Activated CD8-positive, alpha-beta memory T cell treated with anti-CD3 and anti-CD28 coated beads, Interleukin-2, amount 50 U/mL, for 24 hours (primary cell): ENCODE data around the gene KIAA1614.

Experiments used
- DNase-seq: peaks from one replicate; pipeline ENCODE4 v3.0.0-alpha.2; 2020; ENCODE audit errors: extremely low read depth

Gene KIAA1614, protein sequence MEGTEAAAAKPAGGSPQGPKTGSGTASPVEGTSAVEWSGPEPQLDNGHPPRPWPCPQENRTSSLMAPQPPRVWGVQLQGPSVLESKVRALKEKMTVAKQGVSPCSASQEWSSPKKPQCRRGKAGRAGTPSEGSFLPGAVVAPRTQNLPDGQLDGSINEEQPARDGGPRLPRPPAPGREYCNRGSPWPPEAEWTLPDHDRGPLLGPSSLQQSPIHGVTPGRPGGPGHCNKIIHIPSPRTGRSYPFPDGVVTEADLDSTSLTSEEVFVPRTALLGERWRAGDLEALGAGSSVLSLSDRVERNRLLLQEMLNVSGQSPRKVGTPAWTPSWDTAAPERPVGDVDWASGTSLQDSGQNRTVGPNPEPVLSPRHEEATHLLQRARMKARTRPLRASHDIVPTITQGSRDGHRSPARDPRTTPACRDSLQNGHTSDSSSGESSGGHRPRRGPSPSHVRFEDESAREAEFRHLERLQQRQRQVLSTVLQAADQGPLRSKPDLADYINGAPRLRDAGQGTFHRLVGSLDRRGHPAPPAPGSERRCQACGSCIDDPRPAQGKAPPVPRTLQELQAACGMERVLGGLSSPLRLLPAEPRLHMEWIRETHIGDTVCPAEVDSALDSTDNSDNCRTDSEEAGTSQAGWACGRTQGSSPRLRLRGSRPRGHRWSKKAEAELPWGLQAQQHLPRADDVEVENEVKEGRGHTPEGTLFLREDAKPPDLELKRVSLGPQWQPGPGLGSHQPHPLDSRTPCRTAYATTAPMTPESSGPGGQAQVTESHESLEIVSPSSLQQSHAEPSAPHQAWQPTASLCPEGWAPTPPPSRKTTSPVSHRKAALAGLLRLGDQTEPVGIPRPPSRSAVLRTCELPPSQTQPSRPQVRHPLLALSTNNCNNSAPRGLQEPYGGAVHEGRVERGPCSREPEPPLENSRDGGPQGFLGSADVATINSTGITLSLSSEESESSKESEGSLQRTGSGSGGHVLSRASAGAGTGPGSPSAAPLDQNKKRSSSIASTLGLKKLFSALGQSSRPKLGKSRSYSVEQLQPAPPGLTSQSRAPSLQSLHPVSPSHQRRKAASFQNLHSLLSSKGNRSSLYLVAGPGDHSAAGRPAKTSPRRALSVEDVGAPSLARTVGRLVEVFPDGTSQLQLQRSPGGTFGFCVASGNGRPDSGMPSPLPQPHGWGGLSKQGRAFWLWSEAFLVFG

DNA sequence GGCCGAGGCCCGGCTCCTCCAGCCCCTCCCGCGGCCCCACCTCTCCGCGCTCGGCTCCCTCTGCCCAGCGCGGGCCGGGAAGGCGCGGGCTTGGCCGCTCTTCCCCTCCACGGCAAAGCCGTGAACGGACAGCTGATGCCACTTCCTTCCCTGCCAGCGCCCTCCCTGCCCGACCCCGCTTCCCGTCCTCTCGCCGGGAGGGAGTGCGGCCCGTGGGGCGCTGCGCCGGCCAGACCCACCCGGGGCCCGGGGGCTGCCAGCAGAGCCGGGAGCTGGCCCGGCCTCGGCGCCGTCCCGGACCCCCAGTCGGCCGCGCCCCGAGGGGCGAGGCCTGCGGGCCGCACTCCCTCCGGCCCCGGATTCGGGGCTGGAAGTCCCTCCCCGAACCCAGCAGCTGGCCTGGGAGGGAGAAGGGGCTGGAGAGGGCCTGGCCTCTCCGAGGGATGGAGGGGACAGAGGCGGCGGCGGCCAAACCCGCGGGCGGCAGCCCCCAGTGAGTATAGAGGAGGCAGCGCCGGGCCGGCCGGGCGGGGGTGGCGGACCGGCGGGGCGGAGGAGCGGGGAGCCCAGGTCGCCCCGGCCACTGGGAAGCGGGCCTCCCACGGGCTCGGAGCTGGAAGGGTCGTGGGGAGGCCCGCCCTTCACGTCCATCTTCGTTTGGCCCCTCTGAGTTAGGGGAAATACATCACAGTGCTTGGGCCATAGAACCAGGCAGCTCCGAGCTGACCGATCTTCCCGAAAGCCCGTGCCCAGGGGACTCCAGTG, at the start of gene KIAA1614:
Gene KIAA1614 (plus strand): TSS at position 97 of the 765 bp plus-strand sequence. CDS start 347 bp downstream, at position 444.
- DNase-seq, result no peak

DNA sequence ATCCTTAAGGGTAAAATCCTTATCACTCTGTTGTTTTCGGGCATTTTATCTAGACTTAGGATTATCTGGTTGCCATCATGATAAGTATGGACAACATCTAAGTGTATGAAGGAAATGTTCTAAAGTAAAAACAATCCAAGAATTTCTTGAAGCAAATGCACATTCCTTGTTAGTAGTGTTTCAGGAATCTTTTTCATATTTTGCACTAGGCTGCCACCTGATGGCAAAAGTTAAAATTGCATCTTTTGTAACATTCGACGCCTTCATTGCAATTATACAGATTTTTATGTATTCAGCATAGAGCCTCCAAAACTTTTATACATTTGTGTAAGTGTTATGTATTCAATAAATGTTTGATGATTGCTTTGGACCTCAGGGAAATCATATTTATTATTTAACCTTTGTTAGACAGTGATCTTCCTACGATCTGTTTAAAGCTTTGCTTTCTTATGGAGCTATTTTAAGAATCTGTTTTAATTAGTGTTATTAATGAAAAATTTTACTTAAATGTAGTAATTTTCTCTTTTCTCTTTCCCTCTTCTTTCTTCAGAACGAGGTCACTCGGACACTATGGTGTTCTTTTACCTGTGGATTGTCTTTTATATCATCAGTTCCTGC, 49.4 kb upstream of the KIAA1614 start:
- no peak for DNase-seq

DNA sequence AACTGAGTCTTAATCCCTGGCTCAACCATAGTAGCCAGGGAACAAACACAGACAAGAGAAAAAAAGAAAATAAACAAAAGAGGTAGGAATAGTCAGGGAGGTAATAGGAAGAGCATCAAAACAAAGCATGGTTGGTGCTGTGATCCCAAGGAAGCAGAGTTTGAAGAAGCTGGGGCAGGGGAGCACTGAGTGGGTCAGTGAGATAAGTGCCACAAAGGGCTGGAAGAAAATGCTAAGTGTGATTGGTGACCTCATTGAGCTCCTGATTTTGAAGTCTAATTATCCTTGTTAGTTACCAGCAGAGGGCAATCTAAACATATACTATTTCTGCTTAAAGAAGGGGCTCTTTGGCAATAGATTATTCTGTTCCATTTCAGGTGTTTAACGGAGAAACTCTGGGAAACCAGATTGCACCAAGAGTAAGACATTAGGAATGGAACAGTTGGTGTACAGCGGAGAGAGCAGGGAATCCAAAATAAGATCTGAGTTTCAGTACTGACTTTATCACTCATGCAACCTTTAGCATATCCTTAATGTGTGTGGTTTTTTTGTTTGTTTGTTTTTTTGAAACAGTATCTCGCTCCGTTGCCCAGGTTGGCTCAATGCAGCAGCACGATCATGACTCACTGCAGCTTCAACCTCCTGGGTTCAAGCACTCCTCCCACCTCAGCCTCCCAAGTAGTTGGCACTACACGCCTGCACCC, 30.7 kb upstream of the KIAA1614 start:
- DNase-seq, result no peak

DNA sequence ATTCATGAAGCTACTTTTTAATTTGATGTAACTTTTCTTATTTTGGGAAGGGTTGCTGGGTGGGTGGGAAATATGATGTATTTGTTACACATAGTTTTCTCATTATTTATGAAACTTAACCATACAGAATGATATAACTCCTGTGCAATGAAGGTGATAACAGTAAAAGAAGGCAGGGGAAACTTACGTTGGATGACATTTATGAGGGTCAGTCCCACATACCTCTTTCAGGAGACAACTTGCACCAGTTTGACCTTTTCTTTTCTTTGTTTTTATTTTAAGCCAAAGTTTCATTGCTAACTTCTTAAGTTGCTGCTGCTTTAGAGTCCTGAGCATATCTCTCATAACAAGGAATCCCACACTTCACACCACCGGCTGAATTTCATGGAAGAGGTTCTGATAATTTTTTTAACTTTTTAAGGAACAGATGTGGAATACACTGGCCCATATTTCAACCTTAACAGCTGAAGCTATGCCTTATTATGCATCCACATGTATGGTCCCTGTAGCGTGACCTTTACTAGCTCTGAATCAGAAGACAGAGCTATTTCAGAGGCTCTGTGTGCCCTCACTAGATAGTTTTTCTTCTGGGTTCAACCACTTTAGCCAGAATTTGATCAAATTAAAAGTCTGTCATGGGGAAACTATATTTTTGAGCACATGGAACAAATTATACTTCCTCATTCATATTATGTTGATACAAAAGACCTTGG, 28.0 kb upstream of the KIAA1614 start:
- no peak for DNase-seq

DNA sequence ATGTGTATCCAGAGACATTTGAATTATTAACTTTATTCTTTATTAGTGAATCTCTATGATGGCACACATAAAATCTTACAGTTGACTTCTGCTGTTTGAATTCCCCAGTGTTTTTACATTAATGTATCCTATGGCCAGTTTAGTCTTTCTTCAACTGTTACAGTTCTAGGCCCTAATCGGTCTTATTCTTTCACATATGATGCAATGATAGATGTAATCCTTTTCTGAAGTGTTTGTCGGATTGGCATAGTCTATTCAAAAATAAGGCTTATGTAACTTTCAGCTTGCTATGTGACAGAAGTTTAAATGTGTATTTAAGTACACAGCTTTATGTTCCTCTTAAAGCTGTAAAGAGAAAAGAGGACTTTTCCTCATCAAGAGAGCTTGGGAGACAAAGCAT, 26.4 kb upstream of the KIAA1614 start:
- no peak for DNase-seq

DNA sequence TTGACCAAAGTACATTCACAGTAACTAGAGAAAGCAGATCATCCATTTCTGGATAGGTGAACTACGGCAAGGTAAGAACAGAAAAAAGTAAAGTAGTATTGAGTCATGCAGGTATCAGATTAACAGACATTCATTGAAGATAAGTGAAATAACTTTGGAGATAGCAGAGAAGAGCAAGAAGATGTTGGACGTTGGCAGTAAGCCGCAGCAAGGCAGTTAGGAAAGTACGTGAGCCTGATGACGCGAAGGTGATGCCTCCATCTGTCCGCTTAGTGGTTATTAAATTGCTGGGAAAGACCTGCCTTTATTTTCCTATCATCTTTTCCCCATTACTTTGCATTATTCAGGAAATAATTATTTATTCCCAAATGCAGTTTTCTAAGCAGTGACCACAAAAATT, 24.9 kb upstream of the KIAA1614 start:
- no peak for DNase-seq

DNA sequence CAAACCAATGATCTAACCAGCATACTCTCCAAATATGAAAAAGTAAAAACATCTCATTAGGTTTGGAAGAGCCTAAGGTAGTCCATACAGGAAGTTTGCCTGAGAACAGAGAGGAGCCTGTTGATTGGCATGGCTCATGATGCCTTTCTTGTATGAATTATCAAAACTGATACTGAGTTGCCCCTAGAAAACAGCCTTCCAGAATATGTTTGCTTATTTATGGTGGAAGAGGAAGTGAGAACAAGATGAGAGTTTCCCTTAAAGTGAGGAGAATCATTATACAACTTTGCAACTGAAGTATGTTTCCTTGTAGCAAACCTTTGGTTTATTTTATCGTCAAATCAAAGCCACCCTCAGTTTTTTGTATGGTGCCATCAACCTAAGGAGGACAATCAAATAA, 23.8 kb upstream of the KIAA1614 start:
- DNase-seq, result no peak

DNA sequence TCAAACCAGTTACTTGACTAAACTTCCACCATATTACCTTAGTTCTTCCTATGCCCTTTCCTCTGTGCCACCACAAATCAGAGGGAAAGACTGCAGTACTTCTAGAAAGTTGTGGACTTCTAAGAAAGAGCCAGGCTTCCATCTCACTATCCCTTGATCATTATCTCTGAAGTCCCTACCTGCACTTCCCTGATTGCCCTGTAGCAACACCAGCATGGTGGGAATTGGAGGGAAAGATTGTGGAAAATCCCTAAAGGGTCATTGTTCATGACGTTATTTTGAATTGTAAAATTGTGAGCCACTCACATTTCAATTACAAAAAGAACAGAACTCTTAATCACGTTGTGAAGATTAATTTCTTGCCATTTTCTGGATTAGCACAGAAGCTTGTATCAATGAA, 23.4 kb upstream of the KIAA1614 start:
- no peak for DNase-seq

DNA sequence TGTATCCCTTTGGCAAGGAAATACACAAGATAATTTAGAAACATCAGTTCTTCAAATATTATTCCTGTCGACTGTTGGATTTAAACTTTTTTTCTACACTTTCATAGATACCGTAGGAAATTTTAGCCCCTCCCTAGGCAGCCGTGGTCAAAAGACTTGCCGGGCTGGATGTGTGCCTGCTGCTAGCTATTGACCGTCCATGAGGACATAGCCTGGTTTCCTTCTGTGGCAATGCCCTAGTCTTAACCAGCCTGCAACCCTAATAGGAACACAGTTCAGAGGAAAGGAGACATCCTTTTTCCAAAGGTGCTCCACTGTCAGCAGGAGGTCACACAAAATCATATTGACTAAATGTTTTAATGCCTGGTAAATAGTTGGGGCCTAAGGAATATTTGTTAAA, 20.4 kb upstream of the KIAA1614 start:
- no peak for DNase-seq

DNA sequence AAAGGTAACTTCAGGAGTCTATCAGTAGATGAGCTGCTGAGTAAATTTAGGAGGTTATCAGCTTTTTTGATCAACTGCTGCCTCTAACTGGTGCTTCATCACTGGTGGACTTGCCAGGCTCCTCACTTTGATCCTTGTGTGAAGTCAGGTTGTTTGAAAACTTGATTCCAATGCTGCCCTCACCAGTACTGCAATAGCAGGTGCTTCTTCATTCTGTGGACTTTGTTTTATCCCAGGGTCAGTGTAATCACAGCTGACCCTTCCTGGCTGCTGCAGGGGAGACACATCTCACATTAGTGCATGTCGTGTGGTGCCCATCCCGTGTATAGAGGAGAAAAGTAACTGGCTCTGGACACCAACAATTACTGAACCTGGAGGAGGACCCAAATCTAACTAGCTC, 20.0 kb upstream of the KIAA1614 start:
- DNase-seq, result no peak

DNA sequence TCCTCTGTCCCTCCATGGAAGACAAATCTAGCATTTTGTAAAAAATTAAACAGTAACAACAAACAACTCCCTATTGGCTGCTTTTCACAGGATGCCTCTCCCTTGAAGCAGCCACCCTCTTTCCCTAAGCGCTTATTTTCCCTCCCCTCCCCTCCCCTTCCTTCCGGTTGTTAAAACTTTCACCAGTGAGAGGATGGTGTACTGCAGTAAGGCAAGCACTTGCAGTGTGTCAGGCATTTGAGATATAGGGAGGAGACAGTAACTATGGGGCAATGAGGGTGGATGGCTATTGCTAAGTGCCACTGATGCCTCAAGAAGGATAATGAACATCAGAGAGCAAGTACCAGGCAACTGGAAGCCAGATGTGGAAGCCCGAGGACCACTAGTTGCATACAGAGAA, 19.1 kb upstream of the KIAA1614 start:
- no peak for DNase-seq

DNA sequence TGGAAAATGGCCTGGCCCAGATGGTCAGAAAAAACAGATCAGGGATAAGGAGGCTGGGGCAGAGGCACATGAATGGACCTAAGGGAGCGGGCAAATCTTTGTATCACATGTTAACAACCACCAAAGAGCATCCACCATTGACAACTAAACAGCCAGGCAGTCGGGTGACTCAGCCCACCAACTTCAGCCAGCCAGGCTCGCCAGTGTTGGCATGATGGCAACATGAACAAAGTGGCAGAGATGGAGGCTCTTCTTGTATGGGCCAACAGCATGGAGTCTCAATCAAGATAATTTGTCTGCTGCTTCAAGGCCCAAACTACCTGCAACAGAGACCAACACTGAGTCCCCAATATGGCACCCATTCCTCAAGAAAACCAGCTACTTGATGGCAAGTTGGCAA, 16.5 kb upstream of the KIAA1614 start:
- no peak for DNase-seq

DNA sequence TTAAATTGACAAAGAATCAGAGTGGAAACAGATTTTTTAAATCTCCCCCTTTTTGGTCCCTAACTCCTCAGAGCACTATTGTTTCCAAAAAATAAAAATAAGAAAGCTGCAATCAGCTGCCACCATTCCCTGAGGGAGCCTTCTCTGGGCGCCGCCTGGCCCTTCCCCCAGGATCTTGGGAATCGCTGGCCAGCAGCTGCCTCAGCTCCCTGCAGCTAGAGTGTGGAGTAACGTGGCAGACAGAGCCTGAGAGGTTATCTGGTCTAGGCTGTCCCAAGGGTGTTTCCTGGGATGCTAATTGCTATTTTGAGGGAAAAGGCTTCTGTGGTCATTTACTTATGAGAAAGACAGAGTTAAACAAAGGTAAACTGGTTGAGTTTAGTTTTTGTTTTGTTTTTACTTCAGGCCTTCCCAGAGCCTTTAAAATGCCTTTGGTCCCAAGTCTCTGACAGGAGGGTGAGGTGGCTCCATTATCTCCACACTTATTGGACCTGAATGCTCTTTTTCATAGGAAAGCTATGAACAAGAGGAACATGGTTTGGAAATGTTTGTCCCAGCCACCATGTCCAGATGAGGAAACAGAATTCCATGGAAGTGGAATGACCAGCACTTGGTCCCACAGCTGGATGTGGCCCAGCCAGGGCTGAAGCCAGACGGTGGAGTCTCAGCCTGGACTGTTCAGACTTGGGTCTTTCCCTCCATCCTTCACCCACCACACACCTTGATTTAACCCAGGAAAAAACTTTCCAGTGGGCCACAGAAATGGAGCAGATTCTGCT, 14.1 kb upstream of the KIAA1614 start:
- DNase-seq, result no peak

DNA sequence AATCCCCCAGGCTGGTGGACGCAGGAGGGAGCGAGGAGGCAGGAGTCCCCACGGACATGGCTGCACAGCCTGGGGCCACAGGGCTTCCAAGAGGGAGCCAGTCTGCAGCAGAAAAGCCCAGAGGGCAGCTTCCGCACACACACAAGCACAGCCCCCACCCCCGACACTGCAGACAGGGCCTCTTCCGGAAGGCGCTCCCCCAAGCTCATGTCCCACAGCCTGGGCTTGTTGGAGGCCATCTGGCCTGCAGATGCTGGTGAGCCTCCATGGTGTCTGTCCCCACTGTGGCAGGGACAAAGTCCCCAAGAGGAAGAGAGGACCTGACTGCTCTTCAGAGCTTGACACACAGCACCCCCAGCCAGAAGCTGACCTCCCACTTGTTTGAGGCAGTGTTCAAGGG, 13.4 kb upstream of the KIAA1614 start:
- DNase-seq, result no peak

DNA sequence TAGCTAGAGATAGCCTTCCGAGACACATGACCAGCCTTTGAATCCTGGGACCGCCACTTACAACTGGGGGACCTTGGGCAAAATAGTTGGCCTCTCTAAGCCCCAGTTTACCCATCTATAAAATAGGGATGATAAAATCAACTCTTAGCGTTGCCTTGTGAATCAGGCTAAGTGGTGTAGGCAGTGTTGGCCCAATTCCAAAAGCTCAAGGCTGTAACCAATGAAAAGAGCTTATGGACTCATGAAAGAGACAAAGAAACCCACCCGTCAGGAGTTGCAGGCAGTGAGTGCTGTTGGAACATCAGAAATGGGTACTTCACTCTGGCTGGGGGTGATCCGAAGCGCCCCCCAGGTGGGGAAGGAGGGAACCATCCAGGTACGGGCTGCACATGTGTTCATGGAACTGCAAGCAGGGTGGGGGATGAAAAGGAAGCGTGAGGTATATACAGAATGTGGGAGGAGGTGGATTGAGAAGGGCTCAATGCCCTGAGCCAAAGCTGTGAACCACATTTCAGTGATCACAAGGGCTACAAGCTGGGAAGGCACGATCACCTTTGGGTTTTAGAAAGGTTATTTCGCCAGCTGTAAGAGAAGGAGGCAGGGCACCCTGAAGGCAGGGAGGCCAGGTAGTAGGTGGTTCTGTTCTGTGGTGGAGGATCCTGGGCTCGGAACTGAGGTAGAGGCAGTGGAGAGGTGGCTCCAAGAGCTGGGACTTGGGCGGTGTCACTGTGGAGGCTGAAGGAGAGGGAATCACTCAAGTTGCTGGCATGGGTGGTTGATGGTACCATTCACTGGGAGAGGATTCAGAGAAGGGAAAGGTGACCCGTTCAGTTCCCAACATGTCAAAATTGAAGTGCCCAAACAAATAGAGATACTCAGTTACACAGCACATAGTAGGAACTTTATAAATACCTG, 11.4 kb upstream of the KIAA1614 start:
- no peak for DNase-seq

DNA sequence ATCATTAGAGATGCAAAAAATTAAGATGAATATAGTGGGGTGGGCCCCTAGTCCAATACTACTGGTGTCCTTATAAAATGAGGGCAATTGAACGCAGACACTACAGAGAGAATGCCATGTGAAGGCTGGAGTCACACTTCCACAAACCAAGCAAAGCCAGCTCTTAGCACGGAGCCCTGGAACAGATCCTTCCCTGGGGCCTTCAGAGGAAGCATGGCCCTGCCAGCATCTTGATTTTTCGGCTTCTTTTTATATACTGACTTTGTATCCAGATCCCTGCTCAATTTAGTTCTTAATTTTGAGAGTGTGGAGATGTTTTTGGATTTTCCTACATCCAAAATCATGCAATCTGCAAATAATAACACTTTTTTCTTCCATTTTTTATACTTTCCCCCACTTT, 10.2 kb upstream of the KIAA1614 start:
- DNase-seq, result no peak

DNA sequence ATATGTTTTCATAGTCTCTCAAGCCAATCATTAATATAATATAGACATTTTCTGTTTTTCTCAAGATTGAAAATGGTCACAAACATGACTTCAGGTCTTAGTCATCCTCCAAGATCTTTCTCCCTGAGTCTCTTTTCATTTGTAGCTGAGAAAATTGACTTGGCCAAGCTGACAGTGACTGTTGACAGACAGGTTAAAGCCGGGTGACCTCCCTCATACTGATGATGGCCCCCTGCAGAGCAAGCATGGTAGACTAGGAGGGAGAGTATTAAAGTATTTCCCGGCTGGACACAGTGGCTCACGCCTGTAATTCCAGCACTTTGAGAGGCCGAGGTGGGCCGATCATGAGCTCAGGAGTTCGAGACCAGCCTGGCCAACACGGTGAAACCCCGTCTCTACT, 6.8 kb upstream of the KIAA1614 start:
- DNase-seq, result no peak

DNA sequence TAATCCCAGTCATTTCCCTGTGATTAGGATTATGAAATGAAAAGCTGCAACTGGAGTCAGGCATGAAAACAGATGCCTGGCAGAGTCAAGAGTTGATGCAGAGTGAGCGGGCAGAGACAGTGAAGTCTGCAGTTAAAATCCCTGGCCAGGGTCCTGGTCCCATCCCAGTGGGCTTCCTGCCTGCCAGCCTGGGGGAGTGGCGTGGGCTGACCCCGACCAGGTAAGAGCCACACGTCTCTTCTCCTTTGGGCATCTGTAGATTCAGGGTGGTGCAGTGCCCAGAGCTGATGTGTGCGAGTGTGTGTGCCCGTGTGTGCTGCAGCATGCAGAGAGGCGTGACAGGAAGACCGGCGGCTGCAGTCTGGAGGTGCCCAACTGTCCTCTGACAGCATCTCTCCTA, 6.2 kb upstream of the KIAA1614 start:
- DNase-seq, result no peak
